ENCODE results near the gene ARID5A. TPM values are rescaled to one million over a fixed set of nuclear protein-coding genes. Genes with fewer than 3 reads are reported as not detected.

The ARID5A gene
- polyA plus RNA-seq, 3 donors: 27.8 to 38.8 (median 37.7) TPM

GRCh38 chr2:96499061-96499960 is 37.2 kb upstream of the ARID5A start:
- H3K9ac ChIP-seq (ENCODE audit: insufficient read depth, low read length, poor library complexity, severe bottlenecking): no peak overlapping the region
- H2AFZ ChIP-seq (ENCODE audit: insufficient read depth, low read depth, low read length, poor library complexity, severe bottlenecking): no peak overlapping the region
- H3K36me3 ChIP-seq (replicated peaks in 1 of 2; ENCODE audit: control insufficient read depth in 1 of 2, insufficient read depth in 2 of 2, low read length in 2 of 2): no peaks in the 10 kb centered on the region
- H3K27me3 ChIP-seq (ENCODE audit: control insufficient read depth in 2 of 2, insufficient read depth in 2 of 2, low read length in 2 of 2): no peaks in the 10 kb centered on the region
- H3K79me2 ChIP-seq (ENCODE audit: insufficient read depth, low read length): no peaks in the 10 kb centered on the region
- no peak overlapping the region for H3K4me3 ChIP-seq (replicated peaks in 1 of 3; ENCODE audit: low read depth in 2 of 3, low read length in 3 of 3)
- intact Hi-C loops (cut with micrococcal nuclease): no loop called here
- H3K27ac ChIP-seq (ENCODE audit: low read depth in 1 of 2, low read length in 2 of 2): no peak overlapping the region
- H3K9me3 ChIP-seq (replicated peaks in 1 of 2; ENCODE audit: control insufficient read depth in 1 of 2, insufficient read depth in 1 of 2, low read length in 2 of 2): peaks cover 3 to 5% of the 10 kb centered on the region in 2 donors
- H3K4me2 ChIP-seq (replicated peaks; ENCODE audit: extremely low read depth, low read length, poor library complexity, severe bottlenecking): no peak overlapping the region
- peaks cover 3 to 24% (median 15%) of the 10 kb centered on the region in 3 donors for H3K27me3 Mint-ChIP-seq (ENCODE audit: low read depth in 3 of 3)
- WGBS (ENCODE audit: insufficient coverage): 94% methylated on average over 13 of the region's 15 CpGs
- no peaks in the 10 kb centered on the region for H3K36me3 Mint-ChIP-seq
- TF ChIP-seq CTCF (IDR thresholded peaks at IDR 0.05): no peak
- peak overlapping the region in 2 of 7 donors; percentile 31 to 42 for H3K27ac Mint-ChIP-seq
- H3K4me1 ChIP-seq (ENCODE audit: control insufficient read depth in 1 of 2, insufficient read depth in 2 of 2, low read length in 2 of 2): peaks cover 0 to 9% of the 10 kb centered on the region in 2 donors
- DNase-seq: no peak
- H4K20me1 ChIP-seq (ENCODE audit: insufficient read depth, low read length): no peaks in the 10 kb centered on the region
- peaks cover 7% of the 10 kb centered on the region for H3K4me1 Mint-ChIP-seq
- H3K9me3 Mint-ChIP-seq: peaks cover 6 to 18% (median 7%) of the 10 kb centered on the region in 7 donors
- no peak overlapping the region for H3K4me3 Mint-ChIP-seq

GRCh38 chr2:96500385-96501066 is 36.0 kb upstream of the ARID5A start:
- no peak for TF ChIP-seq CTCF (IDR thresholded peaks at IDR 0.05)
- H3K4me1 Mint-ChIP-seq: peaks cover 7% of the 10 kb centered on the region
- H3K4me3 Mint-ChIP-seq: no peak overlapping the region
- H3K27ac Mint-ChIP-seq: no peak overlapping the region
- Histone ChIP-seq H3K79me2 (ENCODE audit: insufficient read depth, low read length) (no peaks in the 10 kb centered on the region), H3K4me1 (ENCODE audit: control insufficient read depth in 1 of 2, insufficient read depth in 2 of 2, low read length in 2 of 2) (peaks cover 0 to 9% of the 10 kb centered on the region in 2 donors), H3K9ac (ENCODE audit: insufficient read depth, low read length, poor library complexity, severe bottlenecking) (no peak overlapping the region), H3K4me3 (replicated peaks in 1 of 3; ENCODE audit: low read depth in 2 of 3, low read length in 3 of 3) (no peak overlapping the region), H3K27me3 (ENCODE audit: control insufficient read depth in 2 of 2, insufficient read depth in 2 of 2, low read length in 2 of 2) (no peaks in the 10 kb centered on the region), H4K20me1 (ENCODE audit: insufficient read depth, low read length) (no peaks in the 10 kb centered on the region), H3K4me2 (replicated peaks; ENCODE audit: extremely low read depth, low read length, poor library complexity, severe bottlenecking) (no peak overlapping the region), H3K9me3 (replicated peaks in 1 of 2; ENCODE audit: control insufficient read depth in 1 of 2, insufficient read depth in 1 of 2, low read length in 2 of 2) (peaks cover 0 to 3% of the 10 kb centered on the region in 2 donors), H3K27ac (ENCODE audit: low read depth in 1 of 2, low read length in 2 of 2) (no peak overlapping the region), H3K36me3 (replicated peaks in 1 of 2; ENCODE audit: control insufficient read depth in 1 of 2, insufficient read depth in 2 of 2, low read length in 2 of 2) (no peaks in the 10 kb centered on the region), H2AFZ (ENCODE audit: insufficient read depth, low read depth, low read length, poor library complexity, severe bottlenecking) (no peak overlapping the region)
- peaks cover 3 to 25% (median 15%) of the 10 kb centered on the region in 3 donors for H3K27me3 Mint-ChIP-seq (ENCODE audit: low read depth in 3 of 3)
- peaks cover 0 to 10% (median 3%) of the 10 kb centered on the region in 7 donors for H3K9me3 Mint-ChIP-seq
- 71% methylated on average over 54 of the region's 64 CpGs for WGBS (ENCODE audit: insufficient coverage)
- no peaks in the 10 kb centered on the region for H3K36me3 Mint-ChIP-seq
- intact Hi-C loops (cut with micrococcal nuclease): no loop called here
- DNase-seq: no peak
